Prostate gland (tissue), 2 donors: ENCODE data around the gene AMFR. TPM values are rescaled to one million over a fixed set of nuclear protein-coding genes. Genes with fewer than 3 reads are reported as not detected.

Source experiments
- DNase-seq: peaks from one replicate; pipeline ENCODE4 v3.0.0-alpha.2; 2019; ENCODE audit warnings: low spot score
- H3K27ac ChIP-seq, 2 donors: fragments of 200-600 bp; sonication (generic); 2 replicates each; pipeline ENCODE4 v1.5.1; 2017 to 2019
- H3K27me3 ChIP-seq: fragments of 200-600 bp; sonication (generic); replicated peaks from 2 replicates; pipeline ENCODE4 v1.5.1; 2019; ENCODE audit not compliant: insufficient read depth
- H3K36me3 ChIP-seq, 2 donors: fragments of 200-600 bp; sonication (generic); 1 replicate in 1 of 2; 2 replicates in 1 of 2; pipeline versions ENCODE4 v1.5.1 to v1.8.1; 2017 to 2019
- H3K4me1 ChIP-seq: fragments of 200-600 bp; sonication (generic); replicated peaks from 2 replicates; pipeline ENCODE4 v1.5.1; 2019
- H3K4me3 ChIP-seq, 2 donors: fragments of 200-600 bp; sonication (generic); 2 replicates each; pipeline ENCODE4 v1.5.1; 2017 to 2019
- H3K9me3 ChIP-seq: fragments of 200-600 bp; sonication (generic); 2 replicates; pipeline ENCODE4 v1.5.1; 2017
- CTCF ChIP-seq, 4 experiments: fragments of 200-600 bp in 2 of 4; fragments of 450-650 bp in 2 of 4; sonication (generic) in 2 of 4; IDR thresholded peaks; 1 replicate in 3 of 4; 2 replicates in 1 of 4; pipeline ENCODE4 v1.5.1; 2016 to 2019; ENCODE audit warnings: antibody characterized with exemption in 4 of 4, mild to moderate bottlenecking in 2 of 4, moderate library complexity in 2 of 4
- POLR2A ChIP-seq: fragments of 450-650 bp; IDR thresholded peaks from one replicate; pipeline ENCODE4 v1.6.1; 2016; ENCODE audit warnings: antibody characterized with exemption, mild to moderate bottlenecking
- POLR2AphosphoS5 ChIP-seq: sonication (generic); formaldehyde crosslinking; IDR thresholded peaks from one replicate; pipeline ENCODE4 v1.6.1; 2017; ENCODE audit warnings: antibody characterized with exemption
- WGBS: methylation state at CpG from one replicate; pipeline ENCODE4 v1.1.5; 2018; 5-methylcytosine and 5-hydroxymethylcytosine counted together
- intact Hi-C: fragments of 100-400 bp; cut with DNase I; formaldehyde crosslinking; loops from one replicate; pipeline ENCODE4 v1.14.2; 2022
- total RNA-seq, 2 donors: library from RNA; depleted of rRNA; stranded (reverse); fragments of >200 nt; gene quantifications; one replicate each; pipeline ENCODE4 v1.1.0, GENCODE V29; 2016

The AMFR gene
- total RNA-seq, 2 donors from 2014 or later = 123 to 261 TPM

GRCh38 chr16:56362057-56362655, 63.2 kb downstream of the AMFR start:
- no peaks in the 10 kb centered on the region for H3K9me3 ChIP-seq
- TF ChIP-seq POLR2A = no peak
- H3K27me3 ChIP-seq = no peaks in the 10 kb centered on the region
- H3K36me3 ChIP-seq = peaks cover 0 to 4% of the 10 kb centered on the region in 2 donors
- no peak overlapping the region for H3K27ac ChIP-seq
- DNase-seq = no peak
- intact Hi-C loops = no loop called here
- no peak overlapping the region for H3K4me3 ChIP-seq
- 74% methylated on average over 15 of the region's 15 CpGs for WGBS
- H3K4me1 ChIP-seq = no peaks in the 10 kb centered on the region

GRCh38 chr16:56360117-56361008, 65.0 kb downstream of the AMFR start:
- H3K9me3 ChIP-seq = no peaks in the 10 kb centered on the region
- no peak overlapping the region for H3K27ac ChIP-seq
- 91% methylated on average over 15 of the region's 15 CpGs for WGBS
- no peaks in the 10 kb centered on the region for H3K27me3 ChIP-seq
- TF ChIP-seq CTCF (IDR thresholded peaks at IDR 0.05) (no peak), POLR2A (no peak)
- H3K36me3 ChIP-seq = peaks cover 0 to 4% of the 10 kb centered on the region in 2 donors
- H3K4me3 ChIP-seq = no peak overlapping the region
- intact Hi-C loops = no loop called here
- H3K4me1 ChIP-seq = no peaks in the 10 kb centered on the region
- DNase-seq = no peak

GRCh38 chr16:56357765-56358322, 67.5 kb downstream of the AMFR start:
- TF ChIP-seq POLR2AphosphoS5 = no peak
- Histone ChIP-seq H3K27ac (peak overlapping the region; percentile 26 to 57), H3K36me3 (no peaks in the 10 kb centered on the region), H3K4me3 (no peak overlapping the region), H3K4me1 (no peaks in the 10 kb centered on the region), H3K9me3 (no peaks in the 10 kb centered on the region), H3K27me3 (no peaks in the 10 kb centered on the region)
- DNase-seq = no peak
- WGBS = 71% methylated on average over 13 of the region's 13 CpGs
- intact Hi-C loops = no loop called here

GRCh38 chr16:56357241-56357764, 68.0 kb downstream of the AMFR start:
- DNase-seq = no peak
- intact Hi-C loops = no loop called here
- no peaks in the 10 kb centered on the region for H3K9me3 ChIP-seq
- H3K36me3 ChIP-seq = no peaks in the 10 kb centered on the region
- H3K27ac ChIP-seq = peak overlapping the region; percentile 26 to 57
- H3K4me1 ChIP-seq = no peaks in the 10 kb centered on the region
- 37% methylated on average over 13 of the region's 13 CpGs for WGBS
- peak overlapping the region in 1 of 2 donors; percentile 27 for H3K4me3 ChIP-seq
- TF ChIP-seq POLR2AphosphoS5 (no peak), POLR2A (no peak), CTCF (IDR thresholded peaks at IDR 0.05) (no peak)
- no peaks in the 10 kb centered on the region for H3K27me3 ChIP-seq

- no peaks in the 10 kb centered on the region for H3K27me3 ChIP-seq
- TF ChIP-seq POLR2A (no peak), CTCF (IDR thresholded peaks at IDR 0.05) (peak; percentile 35 to 83 (median 63)), POLR2AphosphoS5 (no peak)
- H3K36me3 ChIP-seq = no peaks in the 10 kb centered on the region
- no peaks in the 10 kb centered on the region for H3K4me1 ChIP-seq
- intact Hi-C loops = no loop called here
- H3K27ac ChIP-seq = peak overlapping the region; percentile 26 to 57
- peak overlapping the region; percentile 9 to 27 for H3K4me3 ChIP-seq
- peak; percentile 72 for DNase-seq
- 2% methylated on average over 33 of the region's 33 CpGs for WGBS
- no peaks in the 10 kb centered on the region for H3K9me3 ChIP-seq
These were observed 68.8 kb downstream of the AMFR start for GRCh38 chr16:56356276-56357240.
